OCI-LY3 (cell line): ENCODE data around the gene TAX1BP1.

Source experiments
- H2AFZ ChIP-seq: fragments of 200-600, 300-600 bp; shearing (Covaris generic); 2 replicates; pipeline ENCODE4 v1.6.0; 2014; ENCODE audit warnings: antibody characterized with exemption, low read depth, low read length
- H3K27ac ChIP-seq: fragments of 200-600, 300-600 bp; sonication (generic); 2 replicates; pipeline ENCODE4 v1.5.1; 2014; ENCODE audit warnings: mild to moderate bottlenecking, low read length, moderate library complexity, mixed read lengths
- H3K27me3 ChIP-seq: fragments of 200-600, 300-600 bp; sonication (generic); 2 replicates; pipeline ENCODE4 v1.6.1; 2014; ENCODE audit warnings: low read depth, low read length, mixed read lengths
- H3K36me3 ChIP-seq: fragments of 200-600, 300-600 bp; sonication (generic); replicated peaks from 2 replicates; pipeline ENCODE3; 2014; ENCODE audit warnings: low read depth, low read length, mixed read lengths
- H3K4me1 ChIP-seq: fragments of 300-600, 200-600 bp; sonication (generic); 2 replicates; pipeline ENCODE4 v1.6.1; 2014; ENCODE audit warnings: low read length, mixed read lengths
- H3K4me2 ChIP-seq: fragments of 200-600, 300-600 bp; sonication (generic); 2 replicates; pipeline ENCODE4 v1.6.1; 2014; ENCODE audit warnings: low read length, mixed read lengths
- H3K4me3 ChIP-seq: fragments of 300-600, 200-600 bp; sonication (generic); 2 replicates; pipeline ENCODE4 v1.5.1; 2014; ENCODE audit warnings: antibody characterized with exemption, mild to moderate bottlenecking, low read length, moderate library complexity
- H3K79me2 ChIP-seq: fragments of 300-600, 200-600 bp; shearing (Covaris generic); 2 replicates; pipeline ENCODE4 v1.6.1; 2014; ENCODE audit warnings: mild to moderate bottlenecking, low read length, mixed read lengths
- H3K9ac ChIP-seq: fragments of 300-600, 200-600 bp; shearing (Covaris generic); 2 replicates; pipeline ENCODE4 v1.6.0; 2014; ENCODE audit warnings: mild to moderate bottlenecking, low read length, moderate library complexity
- H3K9me3 ChIP-seq: fragments of 200-600, 300-600 bp; shearing (Covaris generic); 2 replicates; pipeline ENCODE4 v1.6.1; 2014; ENCODE audit warnings: low read length, mixed read lengths; ENCODE audit not compliant: insufficient read depth
- H4K20me1 ChIP-seq: fragments of 200-600, 300-600 bp; sonication (generic); 2 replicates; pipeline ENCODE4 v1.6.1; 2016; ENCODE audit warnings: low read length, mixed read lengths; ENCODE audit not compliant: insufficient read depth
- EZH2phosphoT487 ChIP-seq: fragments of 200-600 bp; shearing (Covaris generic); IDR thresholded peaks from 2 replicates; pipeline ENCODE4 v1.6.1; 2018; ENCODE audit warnings: antibody characterized with exemption, mixed run types, low read depth
- TF ChIP-seq, protein P1 (sequence below): fragments of 200-600, 300-600 bp; sonication (generic); IDR thresholded peaks from 2 replicates; pipeline ENCODE4 v1.5.1; 2014; ENCODE audit warnings: antibody characterized with exemption, low read length, low read depth

The TAX1BP1 gene

DNA sequence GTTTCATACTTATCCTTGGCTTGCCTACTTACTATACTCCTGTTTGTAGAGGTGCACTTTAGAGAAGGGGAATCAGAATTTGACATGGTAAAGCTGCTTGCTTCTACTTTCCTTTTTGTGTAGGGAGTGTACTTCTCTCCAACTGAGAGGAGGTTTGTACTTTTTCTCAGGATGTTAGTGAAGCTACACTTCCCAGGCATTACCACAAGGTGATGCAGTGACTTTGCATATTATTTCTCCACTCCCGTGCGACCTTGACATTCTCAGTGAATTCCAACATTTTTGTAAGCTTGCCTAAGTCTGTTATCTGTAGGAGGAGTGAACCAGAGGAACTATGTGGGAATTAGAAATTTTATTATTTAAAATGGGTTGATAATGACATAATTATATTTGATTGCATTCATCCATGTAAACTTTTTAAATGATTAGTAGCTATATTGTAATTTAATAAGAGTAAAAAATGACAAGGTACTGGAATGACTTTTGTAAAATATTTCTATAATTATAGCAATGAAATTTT, 5.2 kb downstream of the TAX1BP1 start:
- TF ChIP-seq, protein P1, sequence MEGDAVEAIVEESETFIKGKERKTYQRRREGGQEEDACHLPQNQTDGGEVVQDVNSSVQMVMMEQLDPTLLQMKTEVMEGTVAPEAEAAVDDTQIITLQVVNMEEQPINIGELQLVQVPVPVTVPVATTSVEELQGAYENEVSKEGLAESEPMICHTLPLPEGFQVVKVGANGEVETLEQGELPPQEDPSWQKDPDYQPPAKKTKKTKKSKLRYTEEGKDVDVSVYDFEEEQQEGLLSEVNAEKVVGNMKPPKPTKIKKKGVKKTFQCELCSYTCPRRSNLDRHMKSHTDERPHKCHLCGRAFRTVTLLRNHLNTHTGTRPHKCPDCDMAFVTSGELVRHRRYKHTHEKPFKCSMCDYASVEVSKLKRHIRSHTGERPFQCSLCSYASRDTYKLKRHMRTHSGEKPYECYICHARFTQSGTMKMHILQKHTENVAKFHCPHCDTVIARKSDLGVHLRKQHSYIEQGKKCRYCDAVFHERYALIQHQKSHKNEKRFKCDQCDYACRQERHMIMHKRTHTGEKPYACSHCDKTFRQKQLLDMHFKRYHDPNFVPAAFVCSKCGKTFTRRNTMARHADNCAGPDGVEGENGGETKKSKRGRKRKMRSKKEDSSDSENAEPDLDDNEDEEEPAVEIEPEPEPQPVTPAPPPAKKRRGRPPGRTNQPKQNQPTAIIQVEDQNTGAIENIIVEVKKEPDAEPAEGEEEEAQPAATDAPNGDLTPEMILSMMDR, result peak; percentile 19; the same call in 1 of the 2 replicates
- TF ChIP-seq EZH2phosphoT487, result no peak
- H3K4me2 ChIP-seq, result no peak overlapping the region
- no peak overlapping the region for H3K9ac ChIP-seq
- no peaks in the 10 kb centered on the region; the same call in 1 of the 2 replicates for H4K20me1 ChIP-seq
- peaks cover 5% of the 10 kb centered on the region for H3K36me3 ChIP-seq
- no peak overlapping the region for H2AFZ ChIP-seq
- H3K4me3 ChIP-seq, result no peak overlapping the region
- no peaks in the 10 kb centered on the region for H3K9me3 ChIP-seq
- peaks cover 6% of the 10 kb centered on the region; the same call in 1 of the 2 replicates for H3K4me1 ChIP-seq
- H3K27ac ChIP-seq, result no peak overlapping the region
- no peaks in the 10 kb centered on the region for H3K27me3 ChIP-seq
- H3K79me2 ChIP-seq, result peaks cover 29% of the 10 kb centered on the region

DNA sequence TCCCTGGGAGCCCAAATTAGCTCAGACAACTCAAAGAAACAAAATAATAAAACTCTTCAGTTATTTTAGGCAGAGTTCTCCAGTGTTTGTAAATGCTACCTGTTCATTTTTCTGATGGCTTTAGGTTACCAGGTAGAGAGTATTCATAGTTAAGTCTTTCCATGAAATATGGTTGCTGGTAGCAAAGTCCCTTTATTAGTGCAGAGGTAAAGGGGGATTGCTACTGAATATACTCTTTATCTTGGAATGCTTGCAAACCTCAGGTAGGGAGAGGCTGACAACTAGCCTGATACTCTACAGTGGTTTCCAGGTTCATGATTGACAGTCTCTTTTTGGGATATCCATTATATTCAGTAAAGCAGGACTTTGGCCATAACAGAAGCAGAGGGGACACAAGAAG, 6.5 kb downstream of the TAX1BP1 start:
- Histone ChIP-seq H3K9me3 (no peaks in the 10 kb centered on the region), H3K27ac (no peak overlapping the region), H3K4me2 (no peak overlapping the region), H3K36me3 (peaks cover 5% of the 10 kb centered on the region), H4K20me1 (no peaks in the 10 kb centered on the region; the same call in 1 of the 2 replicates), H3K4me1 (0 out of 2 replicates have a peak, but pooled peaks cover 2% of the 10 kb centered on the region), H3K79me2 (peaks cover 20% of the 10 kb centered on the region), H3K9ac (no peak overlapping the region), H3K27me3 (no peaks in the 10 kb centered on the region), H3K4me3 (no peak overlapping the region), H2AFZ (no peak overlapping the region)
- TF ChIP-seq EZH2phosphoT487, result no peak
- TF ChIP-seq, protein P1, result no peak

DNA sequence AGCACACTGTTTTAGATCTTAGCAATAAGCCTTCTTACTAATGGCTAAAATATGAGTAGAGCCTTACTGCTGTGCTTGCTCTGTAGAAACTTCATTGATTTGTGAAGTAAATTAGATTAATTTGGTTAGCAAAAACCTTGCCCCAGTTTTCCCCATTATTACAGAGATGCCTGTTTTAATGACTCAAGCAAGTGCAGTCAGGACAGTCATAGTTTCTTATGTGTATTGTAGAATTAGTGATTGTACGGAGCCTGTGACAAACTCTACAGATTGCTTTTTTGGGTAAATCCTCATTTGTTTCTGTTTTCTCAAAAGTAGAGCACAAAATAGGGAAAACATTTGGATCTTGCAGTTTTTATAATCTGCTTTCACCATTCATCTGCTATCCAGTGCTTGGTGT, 7.0 kb downstream of the TAX1BP1 start:
- peaks cover 5% of the 10 kb centered on the region for H3K36me3 ChIP-seq
- H3K4me1 ChIP-seq, result 0 out of 2 replicates have a peak, but pooled peaks cover 2% of the 10 kb centered on the region
- no peaks in the 10 kb centered on the region; the same call in 1 of the 2 replicates for H4K20me1 ChIP-seq
- H3K9me3 ChIP-seq, result no peaks in the 10 kb centered on the region
- TF ChIP-seq, protein P1, result no peak
- TF ChIP-seq EZH2phosphoT487, result no peak
- no peak overlapping the region for H3K27ac ChIP-seq
- H3K4me3 ChIP-seq, result no peak overlapping the region
- H3K9ac ChIP-seq, result no peak overlapping the region
- peaks cover 19% of the 10 kb centered on the region for H3K79me2 ChIP-seq
- H2AFZ ChIP-seq, result no peak overlapping the region
- no peaks in the 10 kb centered on the region for H3K27me3 ChIP-seq
- no peak overlapping the region for H3K4me2 ChIP-seq

DNA sequence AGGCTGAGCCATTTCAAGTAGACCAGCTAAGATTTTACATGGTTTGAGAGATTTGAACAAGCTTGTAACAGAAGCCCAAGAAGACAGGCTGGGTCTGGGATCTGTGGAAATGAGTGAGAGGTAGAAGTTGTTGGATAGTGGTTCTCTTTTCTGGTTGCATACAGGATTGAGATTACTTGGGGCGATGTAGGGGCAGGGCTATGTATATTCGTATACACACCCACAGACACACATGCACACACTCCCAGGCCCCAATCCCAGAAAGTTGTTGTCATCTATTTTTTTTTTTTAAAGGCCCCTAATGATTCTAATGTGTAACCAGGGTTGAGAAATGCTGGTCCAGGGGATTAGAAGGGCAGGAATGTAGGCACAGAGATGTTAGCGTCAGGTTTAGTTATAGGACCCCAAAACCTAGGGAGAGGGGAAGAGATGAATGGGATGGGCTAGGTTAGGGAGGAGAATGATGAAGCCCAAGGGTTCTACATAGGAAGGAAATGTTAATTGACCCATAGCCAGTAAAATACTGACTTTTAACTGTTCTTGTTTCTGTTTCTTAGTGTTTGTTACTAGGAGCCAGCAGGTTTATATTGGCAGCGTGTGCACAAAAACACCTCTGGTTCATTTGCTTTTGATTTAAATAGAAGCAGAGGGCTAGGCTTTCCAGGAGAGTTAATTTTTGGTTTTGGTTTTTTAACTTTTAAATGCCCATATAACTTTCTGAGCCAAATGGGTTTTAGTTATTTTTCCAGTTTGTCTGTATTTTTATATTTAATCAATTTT, 7.8 kb downstream of the TAX1BP1 start:
- Histone ChIP-seq H3K79me2 (peaks cover 19% of the 10 kb centered on the region), H3K4me3 (no peak overlapping the region), H2AFZ (no peak overlapping the region), H3K27ac (no peak overlapping the region), H3K4me2 (no peak overlapping the region), H3K36me3 (peaks cover 5% of the 10 kb centered on the region), H4K20me1 (no peaks in the 10 kb centered on the region; the same call in 1 of the 2 replicates), H3K9me3 (no peaks in the 10 kb centered on the region), H3K4me1 (0 out of 2 replicates have a peak, but pooled peaks cover 2% of the 10 kb centered on the region), H3K27me3 (no peaks in the 10 kb centered on the region), H3K9ac (no peak overlapping the region)
- TF ChIP-seq, protein P1, result no peak
- TF ChIP-seq EZH2phosphoT487, result no peak
